T-cell (primary cell): ENCODE measurements around the gene ZNF292. TPM values are rescaled to one million over a fixed set of nuclear protein-coding genes. Genes with fewer than 3 reads are reported as not detected.
A peak's percentile ranks its signal among the peaks of the same experiment; 100 is the strongest.

Source experiments
- ATAC-seq, 4 experiments: fragments of 200-7000 bp in 3 of 4; fragments of 150-1000 bp in 1 of 4; cut with Tn5 transposase; replicated peaks in 1 of 4; 1 replicate in 3 of 4; 2 replicates in 1 of 4; pipeline ENCODE4 v1.10.0; 2021; ENCODE audit warnings: moderate library complexity in 3 of 4, mild to moderate bottlenecking in 2 of 4, moderate number of reproducible peaks in 1 of 4
- CTCF ChIA-PET, 2 donors: fragments of 300-600 bp; sonication (Branson Sonifier 250); formaldehyde crosslinking; loops; one replicate each; lab custom pipeline; 2022; ENCODE audit warnings: antibody characterized with exemption in 2 of 2; lab: Charles Lee
- POLR2A ChIA-PET, 2 donors: fragments of 300-600 bp; sonication (Branson Sonifier 250); formaldehyde crosslinking; loops; one replicate each; lab custom pipeline; 2022; ENCODE audit warnings: antibody characterized with exemption in 2 of 2; lab: Charles Lee
- DNase-seq, 35 experiments: peaks; one replicate each; pipeline versions ENCODE4 v3.0.0 to v3.0.0-alpha.2; 2013 to 2023
- H3K27ac ChIP-seq: one replicate; pipeline ENCODE4 v1.5.1; 2013; ENCODE audit warnings: low read length
- H3K27me3 ChIP-seq, 2 experiments: replicated peaks in 1 of 2; 1 replicate in 1 of 2; 2 replicates in 1 of 2; pipeline versions ENCODE4 v1.6.1 to v1.7.0; 2013; ENCODE audit warnings: low read length in 1 of 2, mixed read lengths in 1 of 2; ENCODE audit not compliant: control insufficient read depth in 2 of 2, insufficient read depth in 2 of 2; ENCODE audit errors: extremely low read depth in 1 of 2
- H3K36me3 ChIP-seq, 2 donors: 1 replicate in 1 of 2; 2 replicates in 1 of 2; pipeline versions ENCODE4 v1.6.1 to v1.7.0; 2013; ENCODE audit warnings: low read length in 1 of 2; ENCODE audit not compliant: control insufficient read depth in 2 of 2, insufficient read depth in 1 of 2; ENCODE audit errors: extremely low read depth in 1 of 2
- H3K4me1 ChIP-seq, 2 experiments: 1 replicate in 1 of 2; 2 replicates in 1 of 2; pipeline versions ENCODE4 v1.6.1 to v1.7.0; 2013; ENCODE audit warnings: low read length in 2 of 2, mixed read lengths in 1 of 2; ENCODE audit not compliant: insufficient read depth in 2 of 2, control insufficient read depth in 1 of 2; ENCODE audit errors: extremely low read depth in 1 of 2
- H3K4me3 ChIP-seq, 2 donors: 1 replicate in 1 of 2; 2 replicates in 1 of 2; pipeline versions ENCODE4 v1.5.1 to v1.7.0; 2013; ENCODE audit warnings: mild to moderate bottlenecking in 2 of 2, low read length in 1 of 2, moderate library complexity in 1 of 2; ENCODE audit not compliant: control insufficient read depth in 1 of 2; ENCODE audit errors: extremely low read depth in 1 of 2
- H3K9me3 ChIP-seq: 2 replicates; pipeline ENCODE4 v1.7.0; 2013
- H3K27ac Mint-ChIP-seq, 2 donors: one replicate each; pipeline ENCODE4 v1.8.0; 2020 to 2021; ENCODE audit warnings: mild to moderate bottlenecking in 2 of 2, mixed read lengths in 2 of 2
- H3K27me3 Mint-ChIP-seq, 2 donors: one replicate each; pipeline ENCODE4 v1.8.0; 2021 to 2022; ENCODE audit warnings: mixed read lengths in 2 of 2
- H3K36me3 Mint-ChIP-seq: one replicate; pipeline ENCODE4 v1.8.0; 2021; ENCODE audit warnings: mixed read lengths
- H3K4me1 Mint-ChIP-seq, 3 donors: one replicate each; pipeline ENCODE4 v1.8.0; 2020 to 2022; ENCODE audit warnings: mixed read lengths in 3 of 3, mild to moderate bottlenecking in 1 of 3
- H3K4me3 Mint-ChIP-seq, 3 donors: one replicate each; pipeline ENCODE4 v1.8.0; 2020 to 2022; ENCODE audit warnings: mild to moderate bottlenecking in 3 of 3, mixed read lengths in 3 of 3, moderate library complexity in 3 of 3
- H3K9me3 Mint-ChIP-seq, 3 donors: one replicate each; pipeline ENCODE4 v1.8.0; 2020 to 2022; ENCODE audit warnings: mixed read lengths in 3 of 3
- WGBS: methylation state at CpG from one replicate; pipeline ENCODE4 v1.1.5; 2013; ENCODE audit warnings: missing lambda C conversion rate; ENCODE audit not compliant: insufficient coverage; 5-methylcytosine and 5-hydroxymethylcytosine counted together
- total RNA-seq, 35 experiments: library from RNA in 6 of 35; stranded (reverse) in 6 of 35; fragments of 120-200 nt in 1 of 35; gene quantifications; one replicate each; pipeline versions ENCODE4 v1.2.1 to v1.2.4 and lab custom pipeline; 2013 to 2026

Gene ZNF292
- total RNA-seq, 5 donors from 2014 or later (not counting 1 experiment from before 2014, with no cell fraction given), result 57.7 to 81.5 (median 66.1) TPM

DNA sequence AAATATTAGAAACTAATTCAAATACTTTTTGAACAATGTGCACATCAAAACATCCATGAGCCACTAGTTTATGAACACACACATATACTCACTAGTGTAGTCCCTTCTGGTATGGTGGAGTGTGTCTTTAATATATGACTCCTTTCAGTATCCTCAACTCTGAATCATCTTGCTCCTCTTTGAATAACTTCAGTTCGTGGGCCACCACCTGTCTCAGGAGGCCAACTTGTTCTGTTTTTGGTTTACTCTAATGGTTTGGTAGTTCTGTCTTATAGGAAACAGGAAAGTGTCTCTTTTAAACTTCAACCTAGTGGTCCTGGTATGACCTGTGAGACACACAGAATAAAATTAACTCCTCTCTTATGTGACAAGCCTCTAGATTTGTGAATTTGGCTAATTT, 55.6 kb downstream of the ZNF292 start:
- Mint-ChIP-seq H3K9me3 (no peaks in the 10 kb centered on the region), H3K36me3 (peaks cover 9% of the 10 kb centered on the region), H3K27me3 (no peaks in the 10 kb centered on the region), H3K4me1 (peaks cover 77 to 82% (median 80%) of the 10 kb centered on the region in 3 donors), H3K27ac (peak overlapping the region in 1 of 2 donors; percentile 18), H3K4me3 (no peak overlapping the region)
- Histone ChIP-seq H3K4me1 (peaks cover 3 to 5% of the 10 kb centered on the region in 2 experiments), H3K36me3 (peaks cover 2 to 3% of the 10 kb centered on the region in 2 donors), H3K4me3 (no peak overlapping the region), H3K9me3 (no peaks in the 10 kb centered on the region), H3K27me3 (no peaks in the 10 kb centered on the region), H3K27ac (no peak overlapping the region)
- DNase-seq (no peak), ATAC-seq (peak in 1 of 4 experiments; percentile 30)
- POLR2A ChIA-PET, result no interaction called here
- CTCF ChIA-PET, result no interaction called here
- WGBS, result no CpG with 5 or more reads among the region's 1 CpG

DNA sequence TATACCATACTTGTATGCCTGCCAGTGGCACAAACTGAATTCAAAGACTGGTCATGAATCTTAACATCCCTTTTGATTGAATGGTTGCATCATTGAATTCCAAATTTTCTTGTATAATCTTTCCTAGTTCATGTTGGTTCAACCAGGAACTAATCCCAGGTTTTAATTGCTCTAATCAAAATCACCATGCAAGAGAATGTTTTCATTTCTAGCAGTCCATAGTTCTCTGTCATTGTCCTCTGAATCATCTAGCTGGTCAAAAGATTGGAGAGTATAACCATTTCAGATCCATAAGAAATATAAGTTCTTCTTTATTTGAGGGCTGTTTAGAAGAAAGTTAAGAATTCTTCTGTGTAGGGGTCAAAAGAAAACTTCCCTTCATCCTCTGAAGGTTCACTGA, 57.2 kb downstream of the ZNF292 start:
- DNase-seq (no peak), ATAC-seq (no peak)
- ChIA-PET POLR2A (interaction anchor here in 1 of 2 donors (0.7 kb wide), 1 partner anchor 52 kb away, joined by 3 read pairs; no protein-coding TSS in a partner anchor), CTCF (interaction anchor here in 1 of 2 donors (0.8 kb wide), 1 partner anchor 74 kb away, joined by 3 read pairs; no protein-coding TSS in a partner anchor)
- Mint-ChIP-seq H3K27ac (peak overlapping the region in 1 of 2 donors; percentile 52), H3K36me3 (peaks cover 9% of the 10 kb centered on the region), H3K27me3 (no peaks in the 10 kb centered on the region), H3K4me1 (peaks cover 62 to 65% (median 65%) of the 10 kb centered on the region in 3 donors), H3K4me3 (no peak overlapping the region), H3K9me3 (no peaks in the 10 kb centered on the region)
- Histone ChIP-seq H3K27me3 (no peaks in the 10 kb centered on the region), H3K36me3 (peaks cover 0 to 12% of the 10 kb centered on the region in 2 donors), H3K9me3 (no peaks in the 10 kb centered on the region), H3K27ac (no peak overlapping the region), H3K4me1 (peaks cover 3 to 5% of the 10 kb centered on the region in 2 experiments), H3K4me3 (no peak overlapping the region)

DNA sequence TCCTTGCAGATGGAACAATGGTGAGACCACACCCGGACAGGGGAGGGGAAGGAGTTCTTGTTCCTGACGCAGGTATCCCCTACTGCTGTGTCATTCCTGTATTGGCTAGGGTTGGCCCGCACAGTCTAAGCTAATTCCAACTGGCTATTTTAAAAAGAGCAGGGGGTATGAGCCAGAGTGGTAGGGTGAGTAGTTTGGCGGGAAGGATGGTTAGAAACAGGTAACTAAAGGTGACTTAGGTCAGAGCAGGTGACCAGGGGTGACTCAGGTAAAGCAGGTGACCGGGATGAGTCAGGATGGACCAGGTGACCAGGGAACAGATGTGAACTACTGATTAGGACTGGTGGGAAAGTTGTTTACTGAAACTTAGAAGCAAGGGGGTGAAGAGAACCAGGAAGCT, 58.0 kb downstream of the ZNF292 start:
- CTCF ChIA-PET, result no interaction called here
- no peak for ATAC-seq
- DNase-seq, result no peak
- POLR2A ChIA-PET, result interaction anchor here in 1 of 2 donors (1.2 kb wide), 1 partner anchor 56 kb away, joined by 3 read pairs; no protein-coding TSS in a partner anchor
- Mint-ChIP-seq H3K4me1 (peaks cover 56 to 58% (median 58%) of the 10 kb centered on the region in 3 donors), H3K27ac (peak overlapping the region; percentile 54 to 62), H3K9me3 (no peaks in the 10 kb centered on the region), H3K36me3 (peaks cover 15% of the 10 kb centered on the region), H3K27me3 (no peaks in the 10 kb centered on the region), H3K4me3 (no peak overlapping the region)
- 93% methylated on average over 5 of the region's 5 CpGs for WGBS
- Histone ChIP-seq H3K4me1 (peaks cover 3 to 5% of the 10 kb centered on the region in 2 experiments), H3K36me3 (peaks cover 0 to 17% of the 10 kb centered on the region in 2 donors), H3K4me3 (no peak overlapping the region), H3K27ac (no peak overlapping the region), H3K27me3 (no peaks in the 10 kb centered on the region), H3K9me3 (no peaks in the 10 kb centered on the region)

DNA sequence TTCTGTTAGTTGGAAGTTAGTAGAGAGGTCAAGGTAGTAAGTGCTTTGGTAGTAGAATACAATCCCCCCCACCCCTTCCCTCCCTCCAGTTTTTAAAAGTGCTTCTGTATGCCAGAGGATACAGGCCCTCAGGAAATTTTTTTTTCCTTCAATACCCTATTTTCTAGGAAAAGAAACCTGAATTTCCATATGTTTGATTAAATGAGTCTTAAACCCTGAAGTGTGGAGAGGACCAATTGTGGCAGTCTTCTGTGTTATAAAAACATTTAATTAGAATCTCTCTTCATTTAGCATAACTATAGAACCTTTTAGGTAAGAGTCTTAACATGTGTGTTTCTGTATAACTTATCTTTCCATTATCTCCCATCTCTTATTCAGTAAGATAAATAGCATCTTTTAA, 59.5 kb downstream of the ZNF292 start:
- Mint-ChIP-seq H3K36me3 (peaks cover 15% of the 10 kb centered on the region), H3K27me3 (no peaks in the 10 kb centered on the region), H3K4me3 (no peak overlapping the region), H3K27ac (no peak overlapping the region), H3K4me1 (peaks cover 43 to 47% (median 45%) of the 10 kb centered on the region in 3 donors), H3K9me3 (no peaks in the 10 kb centered on the region)
- CTCF ChIA-PET, result no interaction called here
- Histone ChIP-seq H3K27ac (no peak overlapping the region), H3K4me3 (no peak overlapping the region), H3K9me3 (no peaks in the 10 kb centered on the region), H3K27me3 (no peaks in the 10 kb centered on the region), H3K4me1 (peaks cover 3 to 5% of the 10 kb centered on the region in 2 experiments), H3K36me3 (peaks cover 0 to 31% of the 10 kb centered on the region in 2 donors)
- POLR2A ChIA-PET, result interaction anchor here in 1 of 2 donors (1.2 kb wide), 1 partner anchor 58 kb away, joined by 3 read pairs; no protein-coding TSS in a partner anchor
- DNase-seq, result no peak
- no peak for ATAC-seq

DNA sequence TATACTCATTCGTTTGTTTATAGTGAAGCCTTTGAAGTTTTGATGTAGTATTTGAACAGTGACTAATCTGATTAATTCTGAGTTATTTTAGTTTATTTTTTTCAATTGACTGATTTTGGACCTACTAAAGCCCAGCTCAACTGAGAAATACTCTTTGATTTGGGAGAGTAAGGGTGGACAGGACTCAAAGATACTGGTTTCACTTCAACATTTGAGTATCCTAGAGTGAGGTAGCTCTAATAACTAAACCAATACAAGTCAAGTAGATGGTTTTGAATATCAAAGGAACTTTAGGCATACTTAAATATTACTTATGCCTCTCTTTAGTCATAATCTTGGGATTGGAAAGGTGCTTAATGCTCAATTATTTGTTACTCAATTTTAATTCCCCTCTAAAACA, 65.6 kb downstream of the ZNF292 start:
- ChIA-PET CTCF (no interaction called here), POLR2A (interaction anchor here in 1 of 2 donors (0.9 kb wide), 1 partner anchor 72 kb away, joined by 3 read pairs; no protein-coding TSS in a partner anchor)
- DNase-seq, result no peak
- Histone ChIP-seq H3K27me3 (no peaks in the 10 kb centered on the region), H3K36me3 (peaks cover 0 to 69% of the 10 kb centered on the region in 2 donors), H3K4me3 (no peak overlapping the region), H3K4me1 (no peaks in the 10 kb centered on the region), H3K9me3 (no peaks in the 10 kb centered on the region), H3K27ac (no peak overlapping the region)
- Mint-ChIP-seq H3K36me3 (peaks cover 46% of the 10 kb centered on the region), H3K4me3 (no peak overlapping the region), H3K27me3 (no peaks in the 10 kb centered on the region), H3K9me3 (no peaks in the 10 kb centered on the region), H3K27ac (peak overlapping the region in 1 of 2 donors; percentile 8), H3K4me1 (peaks cover 2 to 11% (median 4%) of the 10 kb centered on the region in 3 donors)
- no CpG with 5 or more reads among the region's 1 CpG for WGBS
- no peak for ATAC-seq

DNA sequence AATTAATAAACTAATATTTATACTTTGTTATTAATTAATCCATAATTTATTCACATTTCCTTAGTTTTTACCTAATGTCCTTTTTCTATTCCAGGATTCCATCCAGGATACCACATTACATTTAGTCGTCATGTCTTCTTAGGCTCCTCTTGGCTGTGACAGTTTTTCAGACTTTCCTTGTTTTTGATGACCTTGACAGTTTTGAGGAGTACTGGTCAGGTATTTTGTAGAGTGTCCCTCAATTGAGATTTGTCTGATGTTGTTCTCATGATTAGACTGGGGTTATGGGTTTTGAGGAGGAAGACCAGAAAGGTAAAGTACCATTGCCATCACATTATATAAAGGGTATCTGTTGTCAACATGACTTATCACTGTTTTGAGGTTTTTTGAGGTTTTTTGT, 67.3 kb downstream of the ZNF292 start:
- CTCF ChIA-PET, result no interaction called here
- POLR2A ChIA-PET, result no interaction called here
- H3K4me3 Mint-ChIP-seq, result no peak overlapping the region

More for the DNA sequence above, 67.3 kb downstream of the ZNF292 start:
- WGBS, result no CpG with 5 or more reads among the region's 1 CpG
- H3K9me3 Mint-ChIP-seq, result no peaks in the 10 kb centered on the region
- H3K36me3 Mint-ChIP-seq, result peaks cover 48% of the 10 kb centered on the region
- H3K4me1 ChIP-seq, result no peaks in the 10 kb centered on the region
- H3K9me3 ChIP-seq, result no peaks in the 10 kb centered on the region
- H3K27me3 ChIP-seq, result no peaks in the 10 kb centered on the region
- peak overlapping the region in 1 of 2 donors; percentile 16 for H3K27ac Mint-ChIP-seq
- H3K4me3 ChIP-seq, result no peak overlapping the region
- DNase-seq (no peak), ATAC-seq (no peak)
- H3K4me1 Mint-ChIP-seq, result peaks cover 2 to 11% (median 2%) of the 10 kb centered on the region in 3 donors
- H3K27me3 Mint-ChIP-seq, result no peaks in the 10 kb centered on the region
- no peak overlapping the region for H3K27ac ChIP-seq
- peaks cover 0 to 57% of the 10 kb centered on the region in 2 donors for H3K36me3 ChIP-seq
